Astrocyte (in vitro differentiated cells and primary cell): Measurements from ENCODE around the gene NOTCH2.
"Not testable (repeated sequence)": the region's sequence is repeated elsewhere in the genome, so short reads cannot be mapped to it uniquely, and the experiment has no call there.

Experiments used
- CTCF ChIP-seq: IDR thresholded peaks from 2 replicates; pipeline ENCODE4 v1.5.1; 2011; ENCODE audit warnings: low read depth, mild to moderate bottlenecking, inconsistent platforms, low read length, moderate library complexity; ENCODE audit not compliant: insufficient read depth
- EZH2 ChIP-seq: IDR thresholded peaks from 2 replicates; pipeline ENCODE4 v1.6.1; 2012; ENCODE audit warnings: mild to moderate bottlenecking, low read length, inconsistent platforms; ENCODE audit not compliant: insufficient read depth

GRCh38 chr1:120032253-120032652 is 37.2 kb downstream of the NOTCH2 start:
- TF ChIP-seq EZH2, CTCF: not testable (repeated sequence)
